ENCODE data around the gene KCNMB2. TPM values are rescaled to one million over a fixed set of nuclear protein-coding genes. Genes with fewer than 3 reads are reported as not detected.
A peak's percentile ranks its signal among the peaks of the same experiment; 100 is the strongest.

The KCNMB2 gene
- total and polyA plus RNA-seq, 2 donors (not counting 1 experiment from before 2014, with no cell fraction given): 0.17 TPM; not detected in 1

DNA sequence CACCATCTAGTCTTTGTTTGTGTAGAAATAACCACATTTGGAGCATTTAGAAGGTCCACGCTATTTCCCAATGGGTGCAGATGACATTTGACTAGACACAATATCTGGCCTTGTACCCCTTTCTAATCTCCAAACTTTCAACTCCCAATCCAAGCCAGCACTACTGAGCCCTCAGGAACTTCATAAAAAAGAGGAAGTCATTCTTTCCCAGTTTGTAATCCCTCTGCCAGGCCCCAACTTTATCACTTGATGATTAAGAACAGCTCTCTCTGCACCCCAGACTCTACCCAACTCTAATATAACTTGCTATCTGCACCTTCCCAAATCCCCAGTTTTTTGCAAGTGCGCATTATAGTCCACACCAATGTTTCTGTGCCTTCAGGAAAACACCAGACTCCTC, 170.2 kb downstream of the KCNMB2 start:
- Histone ChIP-seq H3K4me1 (ENCODE audit: control insufficient read depth, extremely low read depth, insufficient read depth, low read length) (peaks cover 6% of the 10 kb centered on the region), H3K79me2 (ENCODE audit: control insufficient read depth, insufficient read depth, low read length) (no peaks in the 10 kb centered on the region), H2AFZ (ENCODE audit: low read length) (no peak overlapping the region), H3K4me3 (replicated peaks in 1 of 4; ENCODE audit: control extremely low read depth in 1 of 4, insufficient read depth in 1 of 4, low read depth in 3 of 4, low read length in 4 of 4) (no peak overlapping the region), H3K27me3 (ENCODE audit: control insufficient read depth, insufficient read depth, low read length) (no peaks in the 10 kb centered on the region), H3K27ac (ENCODE audit: insufficient read depth, low read length) (no peak overlapping the region), H3K9me3 (ENCODE audit: control insufficient read depth, insufficient read depth, low read depth, low read length) (no peaks in the 10 kb centered on the region), H3K4me2 (ENCODE audit: extremely low read depth, insufficient read depth, low read length) (no peak overlapping the region), H3K36me3 (ENCODE audit: control insufficient read depth, insufficient read depth, low read length) (no peaks in the 10 kb centered on the region), H3K9ac (ENCODE audit: insufficient read depth, low read length) (no peak overlapping the region), H4K20me1 (ENCODE audit: control insufficient read depth, extremely low read depth, insufficient read depth, low read length) (no peaks in the 10 kb centered on the region)
- DNase-seq (ENCODE audit: low read depth in 2 of 2): no peak
- no peak for TF ChIP-seq EZH2 (IDR thresholded peaks at IDR 0.05; ENCODE audit: low read length, missing control alignments)
- TF ChIP-seq, protein P1, sequence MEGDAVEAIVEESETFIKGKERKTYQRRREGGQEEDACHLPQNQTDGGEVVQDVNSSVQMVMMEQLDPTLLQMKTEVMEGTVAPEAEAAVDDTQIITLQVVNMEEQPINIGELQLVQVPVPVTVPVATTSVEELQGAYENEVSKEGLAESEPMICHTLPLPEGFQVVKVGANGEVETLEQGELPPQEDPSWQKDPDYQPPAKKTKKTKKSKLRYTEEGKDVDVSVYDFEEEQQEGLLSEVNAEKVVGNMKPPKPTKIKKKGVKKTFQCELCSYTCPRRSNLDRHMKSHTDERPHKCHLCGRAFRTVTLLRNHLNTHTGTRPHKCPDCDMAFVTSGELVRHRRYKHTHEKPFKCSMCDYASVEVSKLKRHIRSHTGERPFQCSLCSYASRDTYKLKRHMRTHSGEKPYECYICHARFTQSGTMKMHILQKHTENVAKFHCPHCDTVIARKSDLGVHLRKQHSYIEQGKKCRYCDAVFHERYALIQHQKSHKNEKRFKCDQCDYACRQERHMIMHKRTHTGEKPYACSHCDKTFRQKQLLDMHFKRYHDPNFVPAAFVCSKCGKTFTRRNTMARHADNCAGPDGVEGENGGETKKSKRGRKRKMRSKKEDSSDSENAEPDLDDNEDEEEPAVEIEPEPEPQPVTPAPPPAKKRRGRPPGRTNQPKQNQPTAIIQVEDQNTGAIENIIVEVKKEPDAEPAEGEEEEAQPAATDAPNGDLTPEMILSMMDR (conservative IDR thresholded peaks at IDR 0.05 in 1 of 2, IDR thresholded peaks at IDR 0.05 in 1 of 2; ENCODE audit: low read depth in 1 of 2, low read length in 2 of 2): no peak

DNA sequence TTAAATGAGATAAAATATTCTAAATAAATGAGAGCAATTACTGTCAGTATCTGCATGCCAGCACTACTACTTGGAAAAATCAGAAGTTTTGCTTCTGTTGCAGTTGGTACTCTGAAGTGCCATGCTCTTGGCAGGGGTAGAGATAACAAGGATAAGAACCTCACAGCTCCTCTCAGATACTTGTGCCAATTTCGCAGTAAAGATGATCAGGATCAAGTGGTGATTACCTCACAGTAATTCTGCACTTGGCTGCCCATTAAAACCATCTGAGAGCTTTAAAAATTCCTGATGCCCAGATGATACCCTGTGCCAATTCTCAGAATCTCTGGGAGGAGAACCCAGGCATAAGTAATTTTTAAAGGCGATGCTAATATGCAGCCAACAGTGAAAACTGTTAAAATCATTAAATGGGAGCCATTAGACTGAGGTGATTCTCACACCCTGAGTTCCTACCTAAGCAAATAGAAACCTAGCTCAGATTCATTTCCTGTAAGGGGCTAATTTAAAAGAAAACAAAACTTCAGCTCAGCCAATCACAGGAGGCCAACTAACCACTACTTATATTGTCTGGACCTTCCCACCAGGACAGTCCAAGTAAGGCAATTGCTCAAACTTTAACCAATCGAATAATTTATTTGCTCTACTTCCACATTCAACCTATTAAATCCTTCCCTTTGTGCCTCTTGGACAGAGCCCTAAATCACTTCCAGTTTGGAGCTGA, 171.2 kb downstream of the KCNMB2 start:
- Histone ChIP-seq H4K20me1 (ENCODE audit: control insufficient read depth, extremely low read depth, insufficient read depth, low read length) (no peaks in the 10 kb centered on the region), H3K4me2 (ENCODE audit: extremely low read depth, insufficient read depth, low read length) (no peak overlapping the region), H3K79me2 (ENCODE audit: control insufficient read depth, insufficient read depth, low read length) (no peaks in the 10 kb centered on the region), H3K27me3 (ENCODE audit: control insufficient read depth, insufficient read depth, low read length) (no peaks in the 10 kb centered on the region), H3K4me3 (replicated peaks in 1 of 4; ENCODE audit: control extremely low read depth in 1 of 4, insufficient read depth in 1 of 4, low read depth in 3 of 4, low read length in 4 of 4) (no peak overlapping the region), H2AFZ (ENCODE audit: low read length) (no peak overlapping the region), H3K9ac (ENCODE audit: insufficient read depth, low read length) (no peak overlapping the region), H3K27ac (ENCODE audit: insufficient read depth, low read length) (no peak overlapping the region), H3K9me3 (ENCODE audit: control insufficient read depth, insufficient read depth, low read depth, low read length) (no peaks in the 10 kb centered on the region), H3K4me1 (ENCODE audit: control insufficient read depth, extremely low read depth, insufficient read depth, low read length) (peaks cover 6% of the 10 kb centered on the region), H3K36me3 (ENCODE audit: control insufficient read depth, insufficient read depth, low read length) (no peaks in the 10 kb centered on the region)
- DNase-seq (ENCODE audit: low read depth in 2 of 2): peak in 1 of 2 donors; percentile 22
- TF ChIP-seq, protein P1 (conservative IDR thresholded peaks at IDR 0.05 in 1 of 2, IDR thresholded peaks at IDR 0.05 in 1 of 2; ENCODE audit: low read depth in 1 of 2, low read length in 2 of 2): no peak
- no peak for TF ChIP-seq EZH2 (IDR thresholded peaks at IDR 0.05; ENCODE audit: low read length, missing control alignments)

DNA sequence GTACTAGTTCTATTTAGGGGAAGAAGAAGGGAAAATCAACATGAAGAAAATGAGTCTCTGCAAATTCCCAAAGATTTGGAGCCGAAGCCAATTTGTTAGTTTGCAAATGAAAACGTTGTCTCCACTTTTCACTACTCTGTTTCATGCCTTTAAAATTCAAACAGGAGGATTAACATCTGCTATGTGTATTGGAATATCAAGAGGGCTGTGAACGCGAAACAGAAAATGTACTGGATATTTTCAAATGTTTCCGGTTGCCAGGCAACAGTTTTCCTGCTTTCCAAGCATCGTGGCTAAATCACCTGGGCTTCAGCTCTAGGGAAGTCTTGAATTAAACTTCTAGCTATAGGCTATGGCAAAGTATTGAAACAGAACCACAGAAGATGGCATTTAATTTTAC, 172.8 kb downstream of the KCNMB2 start:
- Histone ChIP-seq H3K4me1 (ENCODE audit: control insufficient read depth, extremely low read depth, insufficient read depth, low read length) (no peaks in the 10 kb centered on the region), H3K4me3 (replicated peaks in 1 of 4; ENCODE audit: control extremely low read depth in 1 of 4, insufficient read depth in 1 of 4, low read depth in 3 of 4, low read length in 4 of 4) (no peak overlapping the region), H3K9ac (ENCODE audit: insufficient read depth, low read length) (no peak overlapping the region), H3K36me3 (ENCODE audit: control insufficient read depth, insufficient read depth, low read length) (no peaks in the 10 kb centered on the region), H3K27ac (ENCODE audit: insufficient read depth, low read length) (no peak overlapping the region), H3K79me2 (ENCODE audit: control insufficient read depth, insufficient read depth, low read length) (no peaks in the 10 kb centered on the region), H3K4me2 (ENCODE audit: extremely low read depth, insufficient read depth, low read length) (no peak overlapping the region), H3K27me3 (ENCODE audit: control insufficient read depth, insufficient read depth, low read length) (no peaks in the 10 kb centered on the region), H4K20me1 (ENCODE audit: control insufficient read depth, extremely low read depth, insufficient read depth, low read length) (no peaks in the 10 kb centered on the region), H3K9me3 (ENCODE audit: control insufficient read depth, insufficient read depth, low read depth, low read length) (no peaks in the 10 kb centered on the region), H2AFZ (ENCODE audit: low read length) (no peak overlapping the region)
- no peak for DNase-seq (ENCODE audit: low read depth in 2 of 2)
- no peak for TF ChIP-seq EZH2 (IDR thresholded peaks at IDR 0.05; ENCODE audit: low read length, missing control alignments)
- TF ChIP-seq, protein P1 (conservative IDR thresholded peaks at IDR 0.05 in 1 of 2, IDR thresholded peaks at IDR 0.05 in 1 of 2; ENCODE audit: low read depth in 1 of 2, low read length in 2 of 2): no peak

Data from fibroblast of lung (primary cell).